Measurements from ENCODE around the gene COL4A5.
"Not testable (repeated sequence)": the region's sequence is repeated elsewhere in the genome, so short reads cannot be mapped to it uniquely, and the experiment has no call there.

Gene COL4A5

GRCh38 chrX:108456971-108457477 is 17.4 kb downstream of the COL4A5 start:
- DNase-seq, result no peak

- no peak for DNase-seq
These were observed 25.0 kb downstream of the COL4A5 start for GRCh38 chrX:108464604-108465003.

- no peak for DNase-seq
These were observed 28.8 kb downstream of the COL4A5 start for GRCh38 chrX:108468486-108468885.

DNA sequence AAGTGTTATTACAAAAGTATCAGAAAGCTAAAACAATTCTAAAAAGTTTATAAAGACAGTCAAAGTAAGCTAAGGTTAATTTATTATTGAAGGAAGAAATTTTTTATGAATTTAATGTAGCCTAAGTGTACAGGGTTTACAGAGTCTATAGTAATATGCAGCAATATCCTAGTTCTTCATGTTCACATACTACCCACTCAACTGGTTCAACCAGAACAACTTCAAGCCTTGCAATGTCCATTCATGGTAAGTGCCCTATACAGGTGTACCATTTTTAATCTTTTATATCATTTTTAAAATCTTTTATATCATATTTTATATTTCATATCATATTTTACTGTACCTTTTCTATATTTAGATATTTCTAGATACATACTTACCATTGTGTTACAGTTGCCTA is 34.3 kb downstream of the COL4A5 start:
- no peak for DNase-seq

DNA sequence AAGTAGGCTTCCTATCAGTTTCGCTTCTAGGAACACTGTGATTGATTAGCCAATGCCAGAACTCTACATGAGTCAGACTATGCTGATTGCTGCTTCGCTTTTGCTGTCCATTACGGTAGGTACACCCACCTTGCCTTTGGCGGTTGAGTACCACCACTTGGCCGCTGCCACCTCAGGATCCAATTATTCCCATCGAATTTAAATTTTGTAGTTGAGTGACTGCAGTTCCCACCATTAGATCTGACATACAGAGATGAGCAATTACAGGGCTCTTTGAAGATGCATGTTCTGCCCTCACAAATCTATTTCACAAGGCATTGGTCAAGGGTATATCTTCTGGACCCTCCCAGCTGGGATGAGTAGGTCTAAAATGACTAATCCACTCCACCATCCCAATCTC is 41.9 kb downstream of the COL4A5 start:
- DNase-seq, result not testable (repeated sequence)

DNA sequence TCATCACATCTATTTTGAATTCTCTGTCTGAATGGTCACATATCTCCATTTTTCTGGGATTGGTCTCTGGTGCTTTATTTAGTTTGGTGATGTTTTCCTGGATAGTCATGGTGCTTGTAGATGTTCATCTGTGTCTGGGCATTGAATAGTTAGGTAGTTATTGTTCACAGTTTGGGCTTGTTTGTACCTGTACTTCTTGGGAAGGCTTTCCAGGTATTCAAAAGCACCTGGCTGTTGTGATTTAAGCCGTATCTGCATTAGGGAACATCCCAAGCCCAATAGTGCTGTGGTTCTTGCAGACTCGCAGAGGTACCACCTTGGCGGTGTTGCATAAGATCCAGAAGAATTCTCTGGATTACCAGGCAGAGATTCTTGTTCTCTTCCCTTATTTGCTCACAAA is 44.6 kb downstream of the COL4A5 start:
- no peak for DNase-seq

DNA sequence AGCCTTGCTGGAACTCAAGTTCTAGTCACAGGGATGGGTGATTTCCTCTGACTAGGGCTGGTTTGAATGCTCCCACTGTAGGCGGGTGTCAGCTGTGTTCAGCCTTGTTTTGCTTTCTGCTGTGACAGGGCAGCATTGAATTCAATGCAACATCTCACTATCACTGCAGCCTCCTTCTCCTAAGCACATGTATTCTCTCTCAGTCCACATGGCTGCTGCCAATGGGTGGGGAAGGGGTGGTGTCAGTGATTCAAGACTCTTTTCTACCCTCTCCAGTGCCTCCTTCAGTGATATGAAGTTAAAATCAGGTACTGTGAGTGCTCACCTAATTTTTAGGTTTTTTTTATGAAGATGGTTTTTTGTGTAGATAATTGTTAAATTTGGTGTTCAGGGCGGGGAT is 46.3 kb downstream of the COL4A5 start:
- no peak for DNase-seq

DNA sequence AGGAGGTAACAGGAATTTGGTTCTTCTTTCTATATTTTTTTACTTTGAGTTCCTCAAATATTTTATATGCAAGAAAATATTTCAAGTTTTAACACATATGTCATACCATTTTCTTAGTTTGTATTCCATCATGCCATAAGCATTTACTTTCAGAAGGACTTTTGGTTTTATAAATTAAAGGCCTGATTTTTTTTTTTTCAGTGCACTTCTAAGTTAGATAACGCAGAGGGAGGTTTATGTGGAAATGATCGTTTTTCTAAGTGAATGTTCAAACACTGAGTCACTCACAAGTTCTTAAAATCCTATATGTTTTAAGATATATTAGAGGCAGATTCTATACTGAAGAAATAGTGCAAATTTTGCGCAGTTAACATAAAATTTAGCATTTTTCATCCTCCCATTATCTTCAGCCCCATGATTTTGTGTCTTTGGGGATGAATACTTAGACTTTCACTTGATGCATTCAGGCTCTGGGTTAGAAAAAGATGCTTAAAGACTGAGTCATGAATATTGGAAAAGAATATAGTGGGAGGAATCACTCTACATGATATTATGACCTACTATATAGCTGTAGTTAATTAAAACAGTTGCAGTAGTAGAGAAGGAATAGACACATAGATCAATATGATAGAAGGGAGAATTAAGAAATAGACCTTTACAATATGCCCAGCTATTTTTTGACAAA is 54.9 kb downstream of the COL4A5 start:
- no peak for DNase-seq

DNA sequence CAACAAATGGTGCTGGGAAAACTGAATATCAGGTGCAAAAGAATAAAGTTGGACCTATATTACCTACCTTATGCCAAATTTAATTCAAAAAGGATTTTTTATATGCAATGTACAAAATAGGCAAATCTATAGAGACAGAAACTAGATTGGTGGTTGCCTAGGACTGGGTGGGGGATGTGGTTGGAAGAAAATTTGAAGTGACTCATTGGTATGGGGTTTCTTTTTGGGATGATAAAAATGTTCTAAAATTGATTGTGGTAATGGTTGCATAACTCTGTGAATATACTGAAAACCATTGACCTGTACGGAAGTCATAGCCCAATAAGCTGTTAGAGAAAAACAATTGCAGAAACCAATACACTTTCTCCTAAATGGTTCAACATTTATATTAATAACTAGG is 72.1 kb downstream of the COL4A5 start:
- DNase-seq, result no peak

- DNase-seq, result no peak
These were observed 76.5 kb downstream of the COL4A5 start for GRCh38 chrX:108516184-108516583.

GRCh38 chrX:108527724-108528123 is 88.1 kb downstream of the COL4A5 start:
- DNase-seq, result no peak

DNA sequence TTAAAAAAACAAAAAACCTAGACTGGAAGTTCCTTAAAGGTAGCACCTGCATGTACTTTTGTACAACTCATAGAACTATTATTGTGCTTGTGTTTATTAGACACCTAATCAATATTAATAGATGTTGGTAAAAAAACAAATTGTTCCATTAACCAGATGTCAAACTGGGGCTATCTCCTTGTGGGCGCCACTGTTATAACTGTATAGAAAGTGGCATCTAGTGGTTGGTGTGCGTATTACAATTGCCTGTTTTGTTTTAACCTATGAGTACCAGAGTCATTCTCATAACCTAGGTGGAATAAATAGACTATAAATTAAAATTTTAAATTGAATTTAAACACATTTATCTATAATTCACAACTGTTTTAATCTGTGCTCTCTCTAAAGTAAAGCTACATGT is 97.4 kb downstream of the COL4A5 start:
- peak; percentile 8 for DNase-seq

DNA sequence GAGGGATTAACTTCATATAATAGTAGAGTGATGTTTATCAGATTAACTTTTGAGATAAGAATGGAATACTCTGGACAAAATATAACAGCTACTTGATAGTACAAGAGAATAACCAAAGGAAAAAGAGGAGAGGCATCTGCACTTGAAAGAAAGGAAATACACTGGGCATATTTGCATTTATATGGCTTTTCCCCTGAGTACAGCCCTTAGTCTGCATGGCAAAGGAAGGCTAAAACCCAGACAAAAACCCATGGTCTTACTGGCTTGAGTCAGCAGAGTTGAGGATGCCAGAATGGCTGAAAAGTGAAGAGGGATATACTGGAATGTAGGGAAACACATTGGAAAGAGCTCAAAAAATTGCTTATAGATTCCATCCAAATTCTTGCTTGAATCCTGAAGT is 101.6 kb downstream of the COL4A5 start:
- DNase-seq, result no peak

DNA sequence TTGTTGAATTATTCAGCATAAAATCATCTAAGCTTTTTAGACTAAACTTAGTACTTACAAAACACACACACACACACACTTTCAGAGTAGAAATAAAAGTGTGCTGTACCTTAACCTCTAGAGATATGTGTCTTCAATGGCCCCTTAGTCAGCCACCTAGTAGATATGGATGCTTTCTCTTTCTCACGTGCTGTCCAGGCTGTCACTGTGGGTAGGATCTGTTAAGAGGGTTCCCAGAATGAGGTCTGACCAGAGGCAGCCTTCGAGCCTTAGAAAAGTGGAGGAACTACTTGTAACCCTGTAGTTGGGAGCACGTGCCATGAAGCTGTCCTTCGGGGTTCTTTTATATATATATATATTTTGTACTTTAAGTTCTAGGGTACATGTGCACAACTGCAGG is 117.9 kb downstream of the COL4A5 start:
- no peak for DNase-seq

DNA sequence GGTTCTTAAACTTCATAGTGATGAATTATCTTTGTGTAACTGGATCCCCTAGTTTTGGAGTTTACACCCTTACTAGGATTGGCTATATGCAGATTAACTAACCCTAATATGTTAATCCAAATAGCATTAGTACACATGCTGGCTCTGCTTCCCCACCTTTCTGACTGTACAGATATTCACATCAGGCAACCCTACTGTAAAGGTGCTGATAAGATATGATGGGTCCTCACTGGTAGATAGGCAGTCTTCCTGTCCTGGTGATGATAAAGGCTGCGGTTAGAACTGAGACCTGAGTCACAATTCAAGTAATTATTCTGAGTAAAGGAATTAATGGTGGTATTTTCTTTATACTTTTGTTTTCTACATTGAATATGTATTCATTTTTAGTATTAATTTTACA is 118.6 kb downstream of the COL4A5 start:
- DNase-seq, result no peak

GRCh38 chrX:108573136-108573535 is 133.5 kb downstream of the COL4A5 start:
- no peak for DNase-seq

- DNase-seq, result no peak
These were observed 142.5 kb downstream of the COL4A5 start for GRCh38 chrX:108582151-108582550.

DNA sequence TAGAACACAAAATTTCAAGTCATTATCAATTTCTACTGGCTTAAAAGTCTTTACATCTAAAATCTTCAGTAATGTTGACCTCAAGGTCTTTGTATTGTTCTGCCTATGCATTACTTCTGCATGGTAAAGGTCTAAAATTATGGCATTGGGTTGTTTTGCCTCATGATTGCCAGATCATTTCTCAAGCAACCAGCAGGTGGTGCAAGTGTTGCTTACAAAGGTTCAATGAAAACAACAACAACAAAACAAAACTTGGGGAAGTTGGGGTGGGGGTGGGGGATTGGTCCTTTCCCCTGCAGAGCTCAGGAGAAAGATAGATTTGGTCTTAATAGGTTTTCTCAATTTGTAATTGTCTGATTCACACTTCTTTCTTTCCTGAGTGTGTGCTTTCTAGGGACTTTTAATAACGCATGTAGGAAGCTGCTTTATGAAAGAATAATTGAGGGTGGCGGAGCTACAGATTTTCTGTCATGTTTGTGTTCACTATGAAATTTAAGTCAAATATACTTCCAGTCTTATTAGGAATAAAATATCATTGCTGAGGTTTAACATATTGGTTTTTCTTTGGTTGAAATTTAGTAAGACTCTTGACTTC is 145.1 kb downstream of the COL4A5 start:
- peak; percentile 2 for DNase-seq

DNA sequence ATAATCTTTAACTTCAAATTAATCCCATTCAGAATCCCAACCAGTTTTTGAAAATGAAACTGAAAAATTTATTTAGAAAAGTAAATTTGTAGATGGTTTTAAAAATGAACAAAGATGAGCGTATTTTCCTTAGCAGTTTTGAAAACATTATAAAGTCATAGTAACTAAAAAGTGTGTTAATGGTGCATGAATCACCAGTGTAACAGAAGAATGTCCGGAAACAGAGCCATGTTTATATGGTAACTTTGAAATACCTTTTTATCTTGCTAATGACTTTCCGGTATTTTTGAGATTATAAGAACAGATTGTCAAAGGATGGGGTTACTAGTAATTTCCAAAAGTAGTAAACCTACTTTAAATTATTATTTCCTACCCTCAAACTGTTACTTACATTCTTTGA is 150.9 kb downstream of the COL4A5 start:
- DNase-seq, result no peak

- no peak for DNase-seq
These were observed 161.6 kb downstream of the COL4A5 start for GRCh38 chrX:108601276-108601675.

DNA sequence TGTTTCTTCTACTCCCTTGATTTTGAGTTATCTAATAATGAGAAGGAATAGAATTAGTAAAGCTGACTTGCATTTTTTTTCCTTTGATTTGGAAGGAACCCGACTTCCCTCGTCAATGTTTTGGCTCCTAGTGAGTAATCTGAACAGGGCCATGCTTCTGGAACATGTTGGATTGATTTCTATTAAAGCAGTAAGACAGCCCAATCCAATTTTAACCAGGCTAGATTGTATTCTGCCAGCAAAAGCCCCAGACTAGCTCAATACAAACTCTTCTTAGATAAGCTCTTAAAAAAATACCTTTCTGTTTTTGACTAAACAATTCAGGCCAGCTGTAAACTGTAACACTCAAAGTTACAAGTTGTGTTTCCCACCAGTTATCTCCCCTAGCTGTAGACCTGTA is 170.5 kb downstream of the COL4A5 start:
- no peak for DNase-seq

DNA sequence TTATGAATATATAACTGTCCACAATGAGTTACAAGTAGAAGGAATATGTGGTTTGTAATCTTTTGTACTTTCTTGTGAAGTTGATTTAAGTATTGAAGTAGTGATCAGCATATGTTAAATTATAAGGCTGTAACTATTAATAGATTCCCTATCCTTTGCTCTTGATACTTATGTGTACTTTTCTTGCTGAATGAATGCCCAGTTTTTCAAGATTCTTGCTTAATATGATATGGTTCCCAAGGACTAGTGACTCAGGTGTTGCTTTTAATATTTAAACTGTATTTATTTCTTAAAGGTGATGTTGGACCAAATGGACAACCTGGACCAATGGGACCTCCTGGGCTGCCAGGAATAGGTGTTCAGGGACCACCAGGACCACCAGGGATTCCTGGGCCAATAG is 175.0 kb downstream of the COL4A5 start:
- no peak for DNase-seq

- DNase-seq, result no peak
These were observed 201.2 kb downstream of the COL4A5 start for GRCh38 chrX:108640817-108641216.

DNA sequence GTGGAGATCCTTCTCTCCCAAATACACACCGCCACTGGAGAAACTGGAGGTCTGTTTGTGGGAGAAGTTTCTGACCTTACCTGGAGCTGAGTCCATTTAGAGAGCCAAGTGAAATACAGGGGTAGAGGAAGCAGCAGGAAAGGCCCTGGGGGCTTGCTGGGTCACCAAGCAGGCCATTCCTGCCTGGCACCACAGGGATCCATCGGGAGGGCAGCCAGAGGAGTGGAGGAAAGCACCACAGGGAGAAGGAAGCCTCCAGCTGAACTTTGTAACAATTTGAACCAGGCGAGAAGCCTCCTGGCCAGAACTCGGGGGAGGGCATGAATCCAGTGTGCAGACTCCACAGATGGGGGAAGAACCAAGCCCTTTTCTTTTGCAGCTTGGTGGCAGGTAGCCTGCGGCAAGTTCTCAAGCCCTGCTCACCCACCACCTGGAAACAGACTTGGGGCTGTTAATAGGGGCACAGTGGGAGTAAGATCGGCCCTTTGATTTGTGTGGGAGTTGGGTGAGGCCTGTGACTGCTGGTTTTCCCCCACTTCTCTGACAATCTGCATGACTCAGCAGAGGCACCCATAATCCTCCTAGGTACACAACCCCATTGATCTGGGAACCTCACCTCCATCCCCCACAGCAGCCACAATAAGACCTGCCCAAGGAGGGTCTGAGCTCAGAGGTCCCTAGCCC is 202.1 kb downstream of the COL4A5 start:
- DNase-seq, result no peak

All from retina (tissue), 1 donor.